Measurements from ENCODE around the gene EXOC6B. TPM values are rescaled to one million over a fixed set of nuclear protein-coding genes. Genes with fewer than 3 reads are reported as not detected.
A peak's percentile ranks its signal among the peaks of the same experiment; 100 is the strongest.

EXOC6B gene
- total RNA-seq, 1 donor: 24.6 TPM

- DNase-seq (ENCODE audit: insufficient read length, low spot score, missing footprints): no peak
These were observed 249.4 kb downstream of the EXOC6B start for GRCh38 chr2:72576459-72576858.

GRCh38 chr2:72574886-72575285, 250.9 kb downstream of the EXOC6B start:
- no peak overlapping the region for H3K27ac ChIP-seq (ENCODE audit: low read depth, low read length)
- no peaks in the 10 kb centered on the region for H3K27me3 ChIP-seq (ENCODE audit: insufficient read depth, low read length)
- no peak overlapping the region for H3K4me3 ChIP-seq (ENCODE audit: insufficient read depth, low read length)
- no peak overlapping the region for H2AFZ ChIP-seq (ENCODE audit: low read length)
- peaks cover 20% of the 10 kb centered on the region for H3K4me1 ChIP-seq (ENCODE audit: insufficient read depth, low read length)
- H3K9me3 ChIP-seq (ENCODE audit: low read depth, low read length): no peaks in the 10 kb centered on the region
- H3K79me2 ChIP-seq (ENCODE audit: insufficient read depth, low read length): no peaks in the 10 kb centered on the region
- H4K20me1 ChIP-seq (ENCODE audit: insufficient read depth, low read length): no peaks in the 10 kb centered on the region
- H3K4me2 ChIP-seq (ENCODE audit: insufficient read depth, low read length): no peak overlapping the region
- DNase-seq (ENCODE audit: insufficient read length, low spot score, missing footprints): no peak
- H3K36me3 ChIP-seq (ENCODE audit: insufficient read depth, low read length): no peaks in the 10 kb centered on the region
- no peak for TF ChIP-seq CTCF (IDR thresholded peaks at IDR 0.05; ENCODE audit: extremely low read depth, low read depth, low read length)

More at GRCh38 chr2:72576459-72576858, 249.4 kb downstream of the EXOC6B start:
- H3K4me1 ChIP-seq (ENCODE audit: insufficient read depth, low read length): peaks cover 20% of the 10 kb centered on the region
- H2AFZ ChIP-seq (ENCODE audit: low read length): no peak overlapping the region
- no peaks in the 10 kb centered on the region for H3K27me3 ChIP-seq (ENCODE audit: insufficient read depth, low read length)
- H4K20me1 ChIP-seq (ENCODE audit: insufficient read depth, low read length): no peaks in the 10 kb centered on the region
- no peaks in the 10 kb centered on the region for H3K36me3 ChIP-seq (ENCODE audit: insufficient read depth, low read length)
- no peaks in the 10 kb centered on the region for H3K9me3 ChIP-seq (ENCODE audit: low read depth, low read length)
- H3K27ac ChIP-seq (ENCODE audit: low read depth, low read length): peak overlapping the region; percentile 76
- no peaks in the 10 kb centered on the region for H3K79me2 ChIP-seq (ENCODE audit: insufficient read depth, low read length)
- peak overlapping the region; percentile 6 for H3K4me3 ChIP-seq (ENCODE audit: insufficient read depth, low read length)
- peak overlapping the region; percentile 6 for H3K4me2 ChIP-seq (ENCODE audit: insufficient read depth, low read length)
- TF ChIP-seq CTCF (IDR thresholded peaks at IDR 0.05; ENCODE audit: extremely low read depth, low read depth, low read length): no peak

- Histone ChIP-seq H3K4me3 (ENCODE audit: insufficient read depth, low read length) (no peak overlapping the region), H3K79me2 (ENCODE audit: insufficient read depth, low read length) (no peaks in the 10 kb centered on the region), H3K4me2 (ENCODE audit: insufficient read depth, low read length) (no peak overlapping the region), H3K9me3 (ENCODE audit: low read depth, low read length) (no peaks in the 10 kb centered on the region), H3K4me1 (ENCODE audit: insufficient read depth, low read length) (peaks cover 16% of the 10 kb centered on the region), H3K27me3 (ENCODE audit: insufficient read depth, low read length) (no peaks in the 10 kb centered on the region), H3K27ac (ENCODE audit: low read depth, low read length) (peak overlapping the region; percentile 36), H2AFZ (ENCODE audit: low read length) (no peak overlapping the region), H3K36me3 (ENCODE audit: insufficient read depth, low read length) (no peaks in the 10 kb centered on the region), H4K20me1 (ENCODE audit: insufficient read depth, low read length) (no peaks in the 10 kb centered on the region)
- TF ChIP-seq CTCF (IDR thresholded peaks at IDR 0.05; ENCODE audit: extremely low read depth, low read depth, low read length): no peak
- DNase-seq (ENCODE audit: insufficient read length, low spot score, missing footprints): no peak
These were observed 252.6 kb downstream of the EXOC6B start for GRCh38 chr2:72573232-72573631.

DNA sequence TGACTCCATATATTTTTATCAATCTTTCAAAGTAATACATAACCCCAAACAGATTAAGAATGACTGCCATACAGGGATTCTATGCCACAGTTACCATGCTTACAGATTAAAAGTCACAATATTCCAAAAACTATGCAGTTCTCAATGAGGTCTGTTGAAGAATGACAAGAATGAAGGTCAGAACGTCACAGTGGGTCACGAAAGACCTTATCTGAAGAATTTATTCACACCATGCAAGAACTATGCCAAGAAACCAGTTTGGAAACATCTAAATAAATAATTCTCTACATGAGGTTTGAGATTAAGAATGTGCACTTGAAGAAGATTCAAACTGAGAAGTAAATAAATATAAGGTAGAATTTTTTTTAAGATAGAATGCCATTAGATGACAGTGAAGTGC, 253.3 kb downstream of the EXOC6B start:
- DNase-seq (ENCODE audit: insufficient read length, low spot score, missing footprints): peak; percentile 2
- TF ChIP-seq CTCF (IDR thresholded peaks at IDR 0.05; ENCODE audit: extremely low read depth, low read depth, low read length): no peak
- H3K36me3 ChIP-seq (ENCODE audit: insufficient read depth, low read length): no peaks in the 10 kb centered on the region
- no peaks in the 10 kb centered on the region for H3K9me3 ChIP-seq (ENCODE audit: low read depth, low read length)
- peaks cover 21% of the 10 kb centered on the region for H3K4me1 ChIP-seq (ENCODE audit: insufficient read depth, low read length)
- H2AFZ ChIP-seq (ENCODE audit: low read length): no peak overlapping the region
- H3K27ac ChIP-seq (ENCODE audit: low read depth, low read length): peak overlapping the region; percentile 74
- H3K4me3 ChIP-seq (ENCODE audit: insufficient read depth, low read length): no peak overlapping the region
- no peaks in the 10 kb centered on the region for H4K20me1 ChIP-seq (ENCODE audit: insufficient read depth, low read length)
- no peaks in the 10 kb centered on the region for H3K27me3 ChIP-seq (ENCODE audit: insufficient read depth, low read length)
- H3K4me2 ChIP-seq (ENCODE audit: insufficient read depth, low read length): no peak overlapping the region
- H3K79me2 ChIP-seq (ENCODE audit: insufficient read depth, low read length): no peaks in the 10 kb centered on the region

Measured in osteoblast (primary cell).